Renal pelvis (tissue), 4 donors: ENCODE data around the gene DIP2A. TPM values are rescaled to one million over a fixed set of nuclear protein-coding genes. Genes with fewer than 3 reads are reported as not detected.

Source experiments
- DNase-seq: peaks from one replicate; pipeline ENCODE4 v3.0.0-alpha.2; 2013
- polyA plus RNA-seq, 3 donors: library from polyadenylated mRNA; unstranded; fragments of 120-200 nt; gene quantifications; one replicate each; pipeline ENCODE4 v1.2.1, GENCODE V29; 2013; ENCODE audit not compliant: insufficient read length in 3 of 3

Gene DIP2A
- polyA plus RNA-seq, 3 donors = 24.3 to 49.6 (median 47.5) TPM

DNA sequence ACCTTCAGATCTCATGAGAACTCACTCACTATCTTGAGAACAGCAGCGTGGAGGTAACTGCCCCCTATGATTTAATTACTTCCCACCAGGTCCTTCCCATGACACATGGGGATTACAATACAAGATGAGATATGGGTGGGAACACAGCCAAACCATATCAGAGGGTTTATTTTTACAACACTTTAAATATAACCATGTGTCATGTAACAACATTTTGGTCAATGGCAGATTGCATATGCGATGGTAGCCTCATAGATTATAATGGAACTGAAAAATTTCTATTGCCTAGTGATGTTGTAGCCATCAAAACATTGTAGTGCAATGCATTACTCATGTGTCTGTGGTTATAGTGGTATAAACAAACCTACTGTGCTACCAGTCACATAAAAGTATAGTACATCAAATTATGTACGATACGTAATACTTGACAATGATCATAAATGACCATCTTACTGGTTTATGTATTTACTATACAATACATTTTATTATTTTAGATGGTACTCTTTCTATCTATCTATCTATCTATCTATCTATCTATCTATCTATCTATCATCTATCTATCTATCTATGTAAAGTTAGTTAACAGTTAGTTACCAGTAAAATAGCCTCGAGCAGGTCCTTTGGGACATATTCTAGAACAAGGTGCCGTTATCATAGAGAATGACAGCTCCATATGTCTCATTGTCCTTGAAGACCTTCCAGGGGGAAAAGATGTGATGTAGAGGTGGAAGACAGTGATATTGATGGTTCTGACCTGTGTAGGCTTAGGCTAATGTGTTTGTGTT lies 158.8 kb downstream of the DIP2A start:
- DNase-seq = no peak

DNA sequence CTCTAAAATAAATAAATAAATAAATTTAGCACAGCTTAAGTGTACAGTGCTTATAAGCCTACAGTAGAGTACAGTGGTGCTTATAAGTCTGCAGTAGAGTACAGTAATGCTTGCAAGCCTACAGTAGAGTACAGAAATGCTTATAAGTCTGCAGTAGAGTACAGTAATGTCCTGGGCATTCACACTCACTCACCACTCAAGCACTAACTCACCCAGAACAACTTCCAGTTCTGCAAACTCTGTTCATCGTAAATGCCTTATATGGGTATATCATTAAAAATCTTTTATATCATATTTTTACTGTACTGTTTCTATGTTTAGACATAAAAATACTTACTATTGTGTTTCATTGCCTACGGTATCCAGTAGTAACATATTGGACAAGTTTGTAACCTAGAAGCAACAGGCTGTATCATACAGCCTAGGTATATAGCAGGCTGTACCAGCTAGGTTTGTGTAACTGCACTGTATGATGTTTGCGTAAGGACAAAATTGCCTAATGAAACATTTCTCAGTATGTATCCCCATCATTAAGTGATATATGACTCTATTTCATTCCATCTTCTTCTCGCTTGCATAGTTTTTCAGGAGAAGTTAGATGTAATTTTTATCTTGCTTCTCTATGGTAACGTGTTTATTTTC lies 160.2 kb downstream of the DIP2A start:
- DNase-seq = no peak

Other genes starting within 250 kb of the DIP2A start
- 10 to 100 TPM; 33.9 to 58.9 (median 52.0) TPM for gene LSS, start 230.1 kb upstream of the DIP2A start, polyA plus RNA-seq
- 100 to 1,000 TPM in 2 of 3 donors, 10 to 100 TPM in 1; 79.3 to 114 (median 105) TPM for gene MCM3AP, start 173.3 kb upstream of the DIP2A start, polyA plus RNA-seq
- gene YBEY, start 172.5 kb upstream of the DIP2A start, polyA plus RNA-seq = 10 to 100 TPM; 19.1 to 22.4 (median 19.6) TPM
- 10 to 100 TPM; 12.4 to 21.9 (median 17.4) TPM for gene C21orf58, start 135.0 kb upstream of the DIP2A start, polyA plus RNA-seq
- 10 to 100 TPM; 36.0 to 45.5 (median 40.3) TPM for gene PCNT, start 134.7 kb upstream of the DIP2A start, polyA plus RNA-seq
- 1 to 10 TPM; 1.7 to 5.5 (median 3.5) TPM for gene S100B, start 146.2 kb downstream of the DIP2A start, polyA plus RNA-seq
- 100 to 1,000 TPM; 133 to 138 (median 136) TPM for gene PRMT2, start 176.8 kb downstream of the DIP2A start, polyA plus RNA-seq